Keratinocyte (primary cell): ENCODE results near the gene FOXJ1. TPM values are rescaled to one million over a fixed set of nuclear protein-coding genes. Genes with fewer than 3 reads are reported as not detected.
A peak's percentile ranks its signal among the peaks of the same experiment; 100 is the strongest.

Source experiments
- DNase-seq: peaks from one replicate; pipeline ENCODE4 v3.0.0-alpha.2; 2011; ENCODE audit warnings: low read depth, missing footprints, low spot score
- FAIRE-seq: peaks from 2 replicates; lab custom pipeline; 2011; peaks lifted over from hg19 to GRCh38; lab: Jason Lieb, UNC
- H2AFZ ChIP-seq: 2 replicates; pipeline ENCODE4 v1.6.0; 2012; ENCODE audit warnings: low read length, control low read depth, inconsistent platforms; ENCODE audit not compliant: control insufficient read depth
- H3K27ac ChIP-seq: 2 replicates; pipeline ENCODE4 v1.5.1; 2011; ENCODE audit warnings: low read length; ENCODE audit not compliant: control insufficient read depth, insufficient read depth
- H3K27me3 ChIP-seq: 3 replicates; pipeline ENCODE4 v1.6.0; 2011; ENCODE audit warnings: low read length; ENCODE audit not compliant: control insufficient read depth, insufficient read depth; ENCODE audit errors: extremely low read depth
- H3K36me3 ChIP-seq, 2 experiments: 2 replicates in 1 of 2; 3 replicates in 1 of 2; pipeline ENCODE4 v1.5.1; 2011; ENCODE audit warnings: low read length in 2 of 2, mild to moderate bottlenecking in 1 of 2; ENCODE audit not compliant: control insufficient read depth in 2 of 2, insufficient read depth in 2 of 2; ENCODE audit errors: extremely low read depth in 1 of 2
- H3K4me1 ChIP-seq: 3 replicates; pipeline ENCODE4 v1.5.1; 2011; ENCODE audit warnings: low read length; ENCODE audit not compliant: control insufficient read depth, insufficient read depth; ENCODE audit errors: extremely low read depth
- H3K4me2 ChIP-seq: 3 replicates; pipeline ENCODE4 v1.6.0; 2011; ENCODE audit warnings: low read depth, low read length; ENCODE audit not compliant: control insufficient read depth, insufficient read depth; ENCODE audit errors: extremely low read depth
- H3K4me3 ChIP-seq, 3 experiments: fragments of 200-600 bp in 1 of 3; sonication (generic) in 1 of 3; 2 replicates in 2 of 3; 3 replicates in 1 of 3; pipeline ENCODE4 v1.5.1; 2011 to 2016; ENCODE audit warnings: low read length in 3 of 3, mild to moderate bottlenecking in 3 of 3, control low read depth in 2 of 3, inconsistent platforms in 1 of 3, low read depth in 1 of 3, mixed read lengths in 1 of 3, mixed run types in 1 of 3, moderate library complexity in 1 of 3; ENCODE audit not compliant: control insufficient read depth in 2 of 3, insufficient read depth in 2 of 3; ENCODE audit errors: extremely low read depth in 1 of 3
- H3K79me2 ChIP-seq: 2 replicates; pipeline ENCODE4 v1.6.0; 2012; ENCODE audit warnings: low read length; ENCODE audit not compliant: control insufficient read depth, insufficient read depth
- H3K9ac ChIP-seq: 3 replicates; pipeline ENCODE4 v1.6.0; 2011; ENCODE audit warnings: low read length; ENCODE audit not compliant: control insufficient read depth, insufficient read depth; ENCODE audit errors: extremely low read depth
- H3K9me1 ChIP-seq: 3 replicates; pipeline ENCODE4 v1.6.0; 2011; ENCODE audit warnings: low read length; ENCODE audit not compliant: control insufficient read depth, insufficient read depth; ENCODE audit errors: extremely low read depth
- H3K9me3 ChIP-seq: 2 replicates; pipeline ENCODE4 v1.5.1; 2012; ENCODE audit warnings: low read depth, low read length; ENCODE audit not compliant: control insufficient read depth
- H4K20me1 ChIP-seq: 3 replicates; pipeline ENCODE4 v1.6.0; 2011; ENCODE audit warnings: low read length; ENCODE audit not compliant: control insufficient read depth, insufficient read depth; ENCODE audit errors: extremely low read depth
- EZH2 ChIP-seq: IDR thresholded peaks from one replicate; pipeline ENCODE4 v1.6.1; 2012; ENCODE audit warnings: inconsistent platforms, mild to moderate bottlenecking, low read length, moderate library complexity
- dilution Hi-C: fragments of 300-500 bp; cut with MboI; formaldehyde crosslinking; loops from one replicate; pipeline ENCODE4 v1.7.0; 2020; ENCODE audit warnings: low sequenced_read_pairs; ENCODE audit not compliant: extremely low pct_ligation_motif_present
- polyA plus RNA-seq, 5 experiments: library from polyadenylated mRNA; depleted of rRNA in 3 of 5; stranded (reverse) in 3 of 5; stranded (forward) in 1 of 5; unstranded in 1 of 5; fragments of >200 nt; gene quantifications; 1 replicate in 1 of 5; 2 replicates in 3 of 5; 3 replicates in 1 of 5; pipeline versions ENCODE4 v1.2.1 to v1.2.3, GENCODE V29; 2011 to 2012; ENCODE audit warnings: missing spikeins in 2 of 5, low read depth in 1 of 5, low replicate concordance in 1 of 5
- TF ChIP-seq, protein P1 (sequence below), 3 experiments: IDR thresholded peaks in 1 of 3; conservative IDR thresholded peaks in 1 of 3; optimal IDR thresholded peaks in 1 of 3; 2 replicates in 2 of 3; 3 replicates in 1 of 3; pipeline versions ENCODE3 to v1.5.1; 2011; ENCODE audit warnings: low read length in 3 of 3, mild to moderate bottlenecking in 3 of 3, moderate library complexity in 2 of 3, control low read depth in 1 of 3, inconsistent platforms in 1 of 3; ENCODE audit not compliant: insufficient read depth in 2 of 3; ENCODE audit errors: extremely low read depth in 1 of 3

FOXJ1 gene
- polyA plus RNA-seq, 1 donor (not counting 4 experiments of a cell fraction or from before 2014, with no cell fraction given), result 0.03 TPM

GRCh38 chr17:76106703-76107102, 34.3 kb downstream of the FOXJ1 start:
- Histone ChIP-seq H2AFZ (peak overlapping the region; percentile 25), H3K9me1 (no peaks in the 10 kb centered on the region), H3K4me3 (no peak overlapping the region), H3K9ac (no peak overlapping the region), H3K27me3 (no peaks in the 10 kb centered on the region), H3K4me2 (no peak overlapping the region), H3K4me1 (peaks cover 6% of the 10 kb centered on the region), H3K79me2 (peaks cover 13% of the 10 kb centered on the region), H3K27ac (no peak overlapping the region), H3K36me3 (peaks cover 0 to 1% of the 10 kb centered on the region in 2 experiments), H3K9me3 (no peaks in the 10 kb centered on the region), H4K20me1 (no peaks in the 10 kb centered on the region)
- dilution Hi-C loops, result no loop called here
- TF ChIP-seq EZH2, result no peak
- TF ChIP-seq, protein P1, sequence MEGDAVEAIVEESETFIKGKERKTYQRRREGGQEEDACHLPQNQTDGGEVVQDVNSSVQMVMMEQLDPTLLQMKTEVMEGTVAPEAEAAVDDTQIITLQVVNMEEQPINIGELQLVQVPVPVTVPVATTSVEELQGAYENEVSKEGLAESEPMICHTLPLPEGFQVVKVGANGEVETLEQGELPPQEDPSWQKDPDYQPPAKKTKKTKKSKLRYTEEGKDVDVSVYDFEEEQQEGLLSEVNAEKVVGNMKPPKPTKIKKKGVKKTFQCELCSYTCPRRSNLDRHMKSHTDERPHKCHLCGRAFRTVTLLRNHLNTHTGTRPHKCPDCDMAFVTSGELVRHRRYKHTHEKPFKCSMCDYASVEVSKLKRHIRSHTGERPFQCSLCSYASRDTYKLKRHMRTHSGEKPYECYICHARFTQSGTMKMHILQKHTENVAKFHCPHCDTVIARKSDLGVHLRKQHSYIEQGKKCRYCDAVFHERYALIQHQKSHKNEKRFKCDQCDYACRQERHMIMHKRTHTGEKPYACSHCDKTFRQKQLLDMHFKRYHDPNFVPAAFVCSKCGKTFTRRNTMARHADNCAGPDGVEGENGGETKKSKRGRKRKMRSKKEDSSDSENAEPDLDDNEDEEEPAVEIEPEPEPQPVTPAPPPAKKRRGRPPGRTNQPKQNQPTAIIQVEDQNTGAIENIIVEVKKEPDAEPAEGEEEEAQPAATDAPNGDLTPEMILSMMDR (optimal IDR thresholded peaks at IDR 0.05 in 1 of 3, IDR thresholded peaks at IDR 0.05 in 1 of 3, conservative IDR thresholded peaks at IDR 0.05 in 1 of 3; ENCODE audit: extremely low read depth in 1 of 3, insufficient read depth in 2 of 3, low read length in 3 of 3), result no peak
- DNase-seq (no peak), FAIRE-seq (no peak)

GRCh38 chr17:76104896-76105231, 36.2 kb downstream of the FOXJ1 start:
- Histone ChIP-seq H3K9me1 (no peaks in the 10 kb centered on the region), H3K27ac (no peak overlapping the region), H4K20me1 (no peaks in the 10 kb centered on the region), H3K36me3 (peaks cover 7 to 9% of the 10 kb centered on the region in 2 experiments), H3K4me1 (peaks cover 6% of the 10 kb centered on the region), H3K9ac (no peak overlapping the region), H3K4me2 (no peak overlapping the region), H3K27me3 (no peaks in the 10 kb centered on the region), H3K4me3 (no peak overlapping the region), H3K9me3 (no peaks in the 10 kb centered on the region), H3K79me2 (peaks cover 16% of the 10 kb centered on the region), H2AFZ (no peak overlapping the region)
- no peak for FAIRE-seq
- TF ChIP-seq, protein P1 (optimal IDR thresholded peaks at IDR 0.05 in 1 of 3, IDR thresholded peaks at IDR 0.05 in 1 of 3, conservative IDR thresholded peaks at IDR 0.05 in 1 of 3; ENCODE audit: extremely low read depth in 1 of 3, insufficient read depth in 2 of 3, low read length in 3 of 3), result no peak
- TF ChIP-seq EZH2, result no peak
- no peak for DNase-seq
- dilution Hi-C loops, result no loop called here
